ENCODE measurements around the gene MAMDC4. TPM values are rescaled to one million over a fixed set of nuclear protein-coding genes. Genes with fewer than 3 reads are reported as not detected.
"Not testable (repeated sequence)": the region's sequence is repeated elsewhere in the genome, so short reads cannot be mapped to it uniquely, and the experiment has no call there.

Gene MAMDC4
- total RNA-seq, 1 donor from 2014 or later = 3.2 TPM

GRCh38 chr9:136880651-136881050 is 28.5 kb downstream of the MAMDC4 start:
- Histone ChIP-seq H3K4me3 (no peak overlapping the region), H3K27ac (no peak overlapping the region), H3K27me3 (no peaks in the 10 kb centered on the region), H3K36me3 (no peaks in the 10 kb centered on the region), H3K4me1 (peaks cover 24% of the 10 kb centered on the region), H3K9me3 (no peaks in the 10 kb centered on the region)
- TF ChIP-seq CTCF (IDR thresholded peaks at IDR 0.05) (no peak), POLR2A (IDR thresholded peaks at IDR 0.05) (no peak), POLR2AphosphoS5 (IDR thresholded peaks at IDR 0.05; ENCODE audit: insufficient read depth in 1 of 2, low read depth in 1 of 2) (no peak)
- intact Hi-C loops (cut with DNase I) = no loop called here
- no peak for DNase-seq (ENCODE audit: extremely low spot score in 2 of 2)

- H3K4me1 ChIP-seq = peaks cover 27% of the 10 kb centered on the region
- H3K36me3 ChIP-seq = no peaks in the 10 kb centered on the region
- no peaks in the 10 kb centered on the region for H3K27me3 ChIP-seq
- H3K9me3 ChIP-seq = no peaks in the 10 kb centered on the region
- peak overlapping the region; percentile 38 for H3K27ac ChIP-seq
- no peak for DNase-seq (ENCODE audit: extremely low spot score in 2 of 2)
- intact Hi-C loops (cut with DNase I) = no loop called here
- no peak overlapping the region for H3K4me3 ChIP-seq
- no peak for TF ChIP-seq POLR2A (IDR thresholded peaks at IDR 0.05)
- no peak for TF ChIP-seq POLR2AphosphoS5 (IDR thresholded peaks at IDR 0.05; ENCODE audit: insufficient read depth in 1 of 2, low read depth in 1 of 2)
- no peak for TF ChIP-seq CTCF (IDR thresholded peaks at IDR 0.05)
These were observed 29.6 kb downstream of the MAMDC4 start for GRCh38 chr9:136881691-136882108.

- Histone ChIP-seq H3K27ac (peak overlapping the region; percentile 38), H3K4me1 (peaks cover 33% of the 10 kb centered on the region), H3K27me3 (no peaks in the 10 kb centered on the region), H3K4me3 (no peak overlapping the region), H3K9me3 (no peaks in the 10 kb centered on the region), H3K36me3 (no peaks in the 10 kb centered on the region)
- intact Hi-C loops (cut with DNase I) = no loop called here
- peak in 1 of 2 donors; percentile 83 for DNase-seq (ENCODE audit: extremely low spot score in 2 of 2)
- TF ChIP-seq CTCF (IDR thresholded peaks at IDR 0.05) = no peak
- TF ChIP-seq POLR2AphosphoS5 (IDR thresholded peaks at IDR 0.05; ENCODE audit: insufficient read depth in 1 of 2, low read depth in 1 of 2) = peak; percentile 30 to 41
- TF ChIP-seq POLR2A (IDR thresholded peaks at IDR 0.05) = no peak
These were observed 30.2 kb downstream of the MAMDC4 start for GRCh38 chr9:136882109-136882946.

- H3K9me3 ChIP-seq; H3K36me3 ChIP-seq; H3K27me3 ChIP-seq; H3K27ac ChIP-seq; H3K4me3 ChIP-seq; DNase-seq (ENCODE audit: extremely low spot score in 2 of 2); intact Hi-C loops (cut with DNase I): not testable (repeated sequence)
- H3K4me1 ChIP-seq = peaks cover 39% of the 10 kb centered on the region
These were observed 30.8 kb downstream of the MAMDC4 start for GRCh38 chr9:136882947-136883283.

- H3K4me1 ChIP-seq = peaks cover 41% of the 10 kb centered on the region
- not testable (repeated sequence) for H3K9me3 ChIP-seq; H3K4me3 ChIP-seq; H3K27me3 ChIP-seq; DNase-seq (ENCODE audit: extremely low spot score in 2 of 2); H3K27ac ChIP-seq; H3K36me3 ChIP-seq
- intact Hi-C loops (cut with DNase I) = loop anchor here (2.0 kb wide), 1 partner anchor 93 kb away; the partner anchor contains the start of gene TMEM141
These were observed 31.5 kb downstream of the MAMDC4 start for GRCh38 chr9:136883670-136884069.

GRCh38 chr9:136885950-136886578 is 33.9 kb downstream of the MAMDC4 start, which contains the start of gene TRAF2:
TRAF2 (plus strand) TSS chr9:136886516; CDS start chr9:136898741, 12,225 bp downstream.
- intact Hi-C loops (cut with DNase I) = loop anchor here (2.0 kb wide), 1 partner anchor 95 kb away; the partner anchor contains the start of gene TMEM141
- H3K27me3 ChIP-seq = no peaks in the 10 kb centered on the region
- H3K36me3 ChIP-seq = no peaks in the 10 kb centered on the region
- peak in 1 of 2 donors; percentile 97 for DNase-seq (ENCODE audit: extremely low spot score in 2 of 2)
- TF ChIP-seq CTCF (IDR thresholded peaks at IDR 0.05) (no peak), POLR2A (IDR thresholded peaks at IDR 0.05) (peak; percentile 4 to 39), POLR2AphosphoS5 (IDR thresholded peaks at IDR 0.05; ENCODE audit: insufficient read depth in 1 of 2, low read depth in 1 of 2) (peak; percentile 67 to 71)
- H3K4me1 ChIP-seq = peaks cover 41% of the 10 kb centered on the region
- H3K4me3 ChIP-seq = peak within 1 kb of the TSS; percentile 94 to 97
- peak within 1 kb of the TSS; percentile 88 for H3K27ac ChIP-seq
- H3K9me3 ChIP-seq = no peaks in the 10 kb centered on the region
